Astrocyte of the cerebellum (primary cell): Measurements from ENCODE around the gene FAXDC2.
"Not testable (repeated sequence)": the region's sequence is repeated elsewhere in the genome, so short reads cannot be mapped to it uniquely, and the experiment has no call there.

Experiments
- DNase-seq: peaks from one replicate; pipeline ENCODE4 v3.0.0-alpha.2; 2011; ENCODE audit warnings: low read depth
- H3K4me3 ChIP-seq: 2 replicates; pipeline ENCODE4 v1.5.1; 2011; ENCODE audit warnings: mild to moderate bottlenecking, low read depth, low read length, moderate library complexity
- in situ Hi-C: cut with HindIII; loops from 2 replicates; pipeline ENCODE4 v1.10.0; 2017; ENCODE audit warnings: low sequenced_read_pairs
- TF ChIP-seq, protein P1 (sequence below): IDR thresholded peaks from 2 replicates; pipeline ENCODE4 v1.5.1; 2012; ENCODE audit warnings: low read length, low read depth, moderate library complexity, mild to moderate bottlenecking; ENCODE audit errors: missing control alignments

Gene FAXDC2

DNA sequence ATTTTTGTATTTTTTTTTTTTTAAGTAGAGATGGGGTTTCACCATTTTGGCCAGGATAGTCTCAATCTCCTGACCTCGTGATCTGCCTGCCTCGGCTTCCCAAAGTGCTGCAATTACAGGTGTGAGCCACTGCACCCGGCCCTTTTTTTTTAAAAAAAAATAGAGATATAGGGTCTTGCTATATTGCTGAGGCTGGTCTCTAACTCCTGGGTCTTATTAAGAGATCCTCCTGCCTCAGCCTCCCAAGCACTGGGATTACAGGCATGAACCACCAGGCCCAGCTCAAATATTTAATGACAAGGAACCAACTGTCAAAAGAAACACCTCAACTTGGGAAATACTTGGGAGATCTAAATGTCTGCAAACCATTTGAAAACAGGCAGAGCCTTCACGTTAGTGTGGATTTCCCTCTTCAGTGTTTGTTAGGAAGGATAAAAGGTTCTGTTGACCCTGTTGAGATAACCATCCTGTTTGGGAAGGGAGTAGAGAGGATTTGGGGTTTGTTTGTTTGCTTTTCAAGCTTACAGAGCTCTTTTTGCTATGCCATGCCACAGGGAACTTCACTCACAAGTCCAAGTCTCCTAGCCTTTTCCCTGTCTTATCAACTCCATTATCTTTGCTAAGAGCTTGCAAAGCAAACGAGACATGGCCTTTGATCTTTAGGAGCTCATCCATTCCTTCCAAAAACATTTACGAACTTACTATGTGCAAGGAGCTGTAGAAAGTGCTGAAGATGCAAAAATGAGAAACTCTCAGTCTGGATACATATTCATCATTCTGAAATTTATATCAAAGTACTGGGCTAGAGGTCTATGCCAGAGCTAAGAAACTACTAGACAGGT lies 7.5 kb downstream of the FAXDC2 start:
- no peak overlapping the region for H3K4me3 ChIP-seq
- DNase-seq: no peak
- TF ChIP-seq, protein P1, sequence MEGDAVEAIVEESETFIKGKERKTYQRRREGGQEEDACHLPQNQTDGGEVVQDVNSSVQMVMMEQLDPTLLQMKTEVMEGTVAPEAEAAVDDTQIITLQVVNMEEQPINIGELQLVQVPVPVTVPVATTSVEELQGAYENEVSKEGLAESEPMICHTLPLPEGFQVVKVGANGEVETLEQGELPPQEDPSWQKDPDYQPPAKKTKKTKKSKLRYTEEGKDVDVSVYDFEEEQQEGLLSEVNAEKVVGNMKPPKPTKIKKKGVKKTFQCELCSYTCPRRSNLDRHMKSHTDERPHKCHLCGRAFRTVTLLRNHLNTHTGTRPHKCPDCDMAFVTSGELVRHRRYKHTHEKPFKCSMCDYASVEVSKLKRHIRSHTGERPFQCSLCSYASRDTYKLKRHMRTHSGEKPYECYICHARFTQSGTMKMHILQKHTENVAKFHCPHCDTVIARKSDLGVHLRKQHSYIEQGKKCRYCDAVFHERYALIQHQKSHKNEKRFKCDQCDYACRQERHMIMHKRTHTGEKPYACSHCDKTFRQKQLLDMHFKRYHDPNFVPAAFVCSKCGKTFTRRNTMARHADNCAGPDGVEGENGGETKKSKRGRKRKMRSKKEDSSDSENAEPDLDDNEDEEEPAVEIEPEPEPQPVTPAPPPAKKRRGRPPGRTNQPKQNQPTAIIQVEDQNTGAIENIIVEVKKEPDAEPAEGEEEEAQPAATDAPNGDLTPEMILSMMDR: no peak
- in situ Hi-C loops: no loop called here

DNA sequence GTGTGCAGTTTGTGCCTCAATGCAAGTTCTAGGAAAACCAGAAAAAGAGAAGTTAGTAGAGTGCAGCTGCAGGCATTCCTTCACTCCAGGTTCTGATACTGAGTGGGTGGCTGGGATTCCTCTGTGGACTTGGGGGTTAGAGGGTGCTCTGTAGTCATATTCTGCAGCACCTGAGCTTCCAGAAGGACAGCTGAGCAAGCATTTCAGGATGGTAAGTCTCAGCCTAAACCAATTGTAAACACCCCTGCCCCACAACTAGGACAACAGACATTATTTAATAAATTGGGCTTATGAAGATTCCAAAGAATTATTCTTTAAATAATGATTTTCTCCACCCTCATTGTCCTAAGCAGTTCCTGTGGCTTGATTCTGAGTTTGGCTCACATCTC lies 9.1 kb downstream of the FAXDC2 start:
- TF ChIP-seq, protein P1: no peak
- DNase-seq: no peak
- in situ Hi-C loops: no loop called here
- no peak overlapping the region for H3K4me3 ChIP-seq

DNA sequence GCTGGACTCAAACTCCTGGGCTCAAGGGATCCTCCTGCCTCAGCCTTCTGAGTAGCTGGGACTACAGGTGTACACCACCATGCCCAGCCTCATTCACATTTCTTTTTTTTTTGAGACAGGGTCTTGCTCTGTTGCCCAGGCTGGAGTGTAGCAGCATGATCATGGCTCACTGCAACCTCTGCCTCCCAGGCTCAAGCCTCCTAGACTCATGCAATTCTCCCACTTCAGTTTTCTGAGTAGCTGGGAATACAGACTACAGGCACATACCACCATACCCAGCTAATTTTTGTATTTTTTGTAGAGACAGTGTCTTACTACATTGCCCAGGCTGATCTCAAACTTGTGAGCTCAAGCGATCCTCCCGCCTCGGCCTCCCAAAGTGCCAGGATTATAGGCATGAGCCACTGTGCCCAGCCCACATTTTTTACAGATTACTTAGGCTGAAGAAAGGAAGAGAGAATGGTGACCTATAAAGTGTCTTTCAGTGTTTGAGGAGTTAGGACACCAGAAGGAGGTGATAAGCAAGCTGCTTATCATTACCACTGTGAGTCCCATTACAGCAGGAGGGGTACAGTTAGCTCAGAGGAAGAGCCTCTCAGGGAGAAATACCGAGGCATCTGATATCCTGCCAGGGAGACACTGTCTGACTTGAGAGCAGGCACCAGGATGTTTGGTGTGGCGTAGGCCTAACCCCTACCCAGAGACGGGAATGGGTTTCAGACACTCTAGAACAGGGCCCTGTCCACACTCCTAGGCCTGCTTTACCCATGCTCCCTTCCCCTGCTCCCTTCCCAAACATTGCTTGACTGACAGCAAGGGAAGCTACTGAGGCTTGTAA lies 9.7 kb downstream of the FAXDC2 start:
- H3K4me3 ChIP-seq: no peak overlapping the region
- no peak for DNase-seq
- TF ChIP-seq, protein P1: no peak
- in situ Hi-C loops: no loop called here

DNA sequence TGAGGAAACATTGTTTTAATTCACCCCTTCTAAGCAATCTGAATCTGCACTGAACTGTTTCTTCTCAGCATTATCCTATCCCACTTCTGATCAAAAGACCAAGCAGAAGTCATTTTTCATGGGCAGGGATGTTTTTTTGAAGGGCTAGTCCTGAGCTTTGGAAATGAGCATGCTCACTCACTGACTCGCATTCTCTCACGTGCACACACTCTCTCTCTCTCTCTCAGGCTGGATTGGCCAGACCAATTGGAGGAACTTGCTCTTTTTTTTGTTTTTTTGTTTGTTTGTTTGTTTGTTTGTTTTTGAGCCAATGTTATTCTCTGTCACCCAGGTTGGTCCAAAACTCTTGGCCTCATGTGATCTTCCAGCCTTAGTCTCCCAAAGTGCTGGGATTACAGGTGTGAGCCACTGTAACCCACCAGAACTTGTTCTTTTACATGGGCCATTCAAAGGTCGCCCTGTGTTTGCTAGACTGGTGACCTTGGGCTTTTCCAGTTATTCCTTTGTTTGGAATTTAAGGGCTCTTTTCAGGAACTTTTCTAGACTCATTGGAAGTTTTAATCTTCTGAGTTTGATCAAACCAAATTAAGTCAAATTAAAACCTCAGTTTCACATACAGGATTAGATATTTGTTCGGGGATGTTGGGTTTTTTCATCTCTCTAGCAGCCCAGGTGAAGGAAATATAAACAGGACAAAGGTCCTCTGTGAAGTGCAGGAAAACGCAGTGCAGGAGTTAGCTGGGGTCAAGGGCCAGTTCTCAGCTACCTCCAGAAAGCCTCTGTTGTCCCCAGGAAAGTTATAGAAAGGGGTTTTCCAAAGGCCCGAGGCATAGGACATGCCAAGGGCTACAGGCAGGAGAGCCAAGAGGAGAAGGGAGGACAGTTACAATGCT lies 13.1 kb downstream of the FAXDC2 start:
- no peak overlapping the region for H3K4me3 ChIP-seq
- in situ Hi-C loops: no loop called here
- no peak for DNase-seq
- TF ChIP-seq, protein P1: no peak

DNA sequence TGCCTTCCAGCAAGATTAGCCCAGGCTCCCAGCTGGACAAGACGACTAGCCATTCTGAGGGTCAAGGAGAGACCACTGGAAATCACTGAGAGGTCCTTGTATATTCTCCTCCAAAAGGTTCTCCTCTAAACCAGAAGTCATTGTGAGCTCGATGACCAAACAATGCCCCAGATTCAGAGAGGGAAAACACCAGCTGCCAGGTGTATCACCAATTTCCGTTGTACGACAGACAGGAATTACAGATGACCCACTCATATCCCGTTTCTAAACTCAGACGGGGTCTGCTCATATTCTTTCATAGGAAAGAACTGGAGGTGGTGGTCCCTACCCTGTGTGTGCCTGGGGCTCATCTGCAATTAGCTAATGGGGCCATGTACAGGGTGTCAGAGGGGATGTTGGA lies 14.2 kb downstream of the FAXDC2 start:
- TF ChIP-seq, protein P1: no peak
- no peak for DNase-seq
- H3K4me3 ChIP-seq: no peak overlapping the region
- in situ Hi-C loops: no loop called here

DNA sequence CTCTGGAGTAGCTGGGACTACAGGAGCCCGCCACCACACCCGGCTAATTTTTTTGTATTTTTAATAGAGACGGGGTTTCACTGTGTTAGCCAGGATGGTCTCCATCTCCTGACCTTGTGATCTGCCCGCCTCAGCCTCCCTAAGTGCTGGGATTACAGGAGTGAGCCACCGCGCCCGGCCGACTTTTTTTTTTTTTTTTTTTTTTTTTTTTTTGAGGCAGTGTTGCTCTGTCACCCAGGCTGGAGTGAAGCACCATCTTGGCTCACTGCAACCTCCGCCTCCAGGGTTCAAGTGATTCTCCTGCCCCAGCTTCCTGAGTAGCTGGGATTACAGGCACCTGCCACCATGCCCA lies 14.7 kb downstream of the FAXDC2 start:
- in situ Hi-C loops, H3K4me3 ChIP-seq, DNase-seq: not testable (repeated sequence)
